Endodermal cell (in vitro differentiated cells): ENCODE results near the gene NOS1. TPM values are rescaled to one million over a fixed set of nuclear protein-coding genes. Genes with fewer than 3 reads are reported as not detected.

Experiments used
- DNase-seq: peaks from one replicate; pipeline ENCODE4 v3.0.0-alpha.2; 2017
- H3K27ac ChIP-seq: 2 replicates; pipeline ENCODE4 v1.5.1; 2013; ENCODE audit warnings: mild to moderate bottlenecking, low read depth, low read length, moderate library complexity
- H3K27me3 ChIP-seq: 2 replicates; pipeline ENCODE4 v1.6.1; 2013; ENCODE audit warnings: mild to moderate bottlenecking, low read length, moderate library complexity; ENCODE audit not compliant: insufficient read depth, control insufficient read depth, poor library complexity, severe bottlenecking
- H3K36me3 ChIP-seq: 2 replicates; pipeline ENCODE4 v1.7.0; 2013; ENCODE audit warnings: mild to moderate bottlenecking, low read length, moderate library complexity; ENCODE audit not compliant: control insufficient read depth, insufficient read depth
- H3K4me1 ChIP-seq: one replicate; pipeline ENCODE4 v1.7.0; 2013; ENCODE audit warnings: low read length; ENCODE audit not compliant: control insufficient read depth, insufficient read depth
- H3K4me3 ChIP-seq: 2 replicates; pipeline ENCODE4 v1.5.1; 2013; ENCODE audit warnings: mild to moderate bottlenecking, low read length, moderate library complexity
- H3K9ac ChIP-seq: 2 replicates; pipeline ENCODE4 v1.6.1; 2013; ENCODE audit warnings: mild to moderate bottlenecking, low read length, moderate library complexity; ENCODE audit not compliant: poor library complexity, severe bottlenecking; ENCODE audit errors: extremely low read depth
- H3K9me3 ChIP-seq: 2 replicates; pipeline ENCODE4 v1.6.1; 2013; ENCODE audit warnings: mild to moderate bottlenecking, low read length, moderate library complexity; ENCODE audit not compliant: control insufficient read depth
- H3K27ac Mint-ChIP-seq: 2 replicates; pipeline ENCODE4 v1.8.0; 2020; ENCODE audit warnings: mixed read lengths
- H3K27me3 Mint-ChIP-seq: 2 replicates; pipeline ENCODE4 v1.8.0; 2021; ENCODE audit warnings: mild to moderate bottlenecking, mixed read lengths; ENCODE audit not compliant: insufficient read depth
- H3K36me3 Mint-ChIP-seq: 2 replicates; pipeline ENCODE4 v1.8.0; 2020; ENCODE audit warnings: low read depth, mixed read lengths
- H3K4me1 Mint-ChIP-seq: 2 replicates; pipeline ENCODE4 v1.8.0; 2020; ENCODE audit warnings: mixed read lengths
- H3K4me3 Mint-ChIP-seq: 2 replicates; pipeline ENCODE4 v1.8.0; 2020; ENCODE audit warnings: mild to moderate bottlenecking, moderate library complexity, mixed read lengths
- H3K9me3 Mint-ChIP-seq: 2 replicates; pipeline ENCODE4 v1.8.0; 2020; ENCODE audit warnings: mild to moderate bottlenecking, mixed read lengths
- WGBS, 2 experiments: methylation state at CpG; one replicate each; pipeline versions ENCODE4 v1.1.5 to v1.1.7; 2013; ENCODE audit warnings: missing lambda C conversion rate in 2 of 2, mixed read lengths in 1 of 2; ENCODE audit not compliant: insufficient coverage in 1 of 2, insufficient read length in 1 of 2; 5-methylcytosine and 5-hydroxymethylcytosine counted together
- total RNA-seq, 2 donors: library from RNA; stranded (reverse); fragmentation: NEBNext Ultra II Directional in 1 of 2; extraction: Animal tissue kit (Norgen Biotek cat#: 25700) in 1 of 2; gene quantifications; 2 replicates in 1 of 2; 3 replicates in 1 of 2; pipeline ENCODE4 v1.2.1, GENCODE V29; 2021
- TF ChIP-seq, protein P1 (sequence below): fragments of 200-600 bp; sonication (generic); conservative IDR thresholded peaks from 2 replicates; pipeline ENCODE4 v1.5.0; 2021; ENCODE audit warnings: antibody characterized with exemption, mild to moderate bottlenecking

Gene NOS1
- total RNA-seq, 2 donors from 2014 or later = 0.33 to 0.88 TPM

DNA sequence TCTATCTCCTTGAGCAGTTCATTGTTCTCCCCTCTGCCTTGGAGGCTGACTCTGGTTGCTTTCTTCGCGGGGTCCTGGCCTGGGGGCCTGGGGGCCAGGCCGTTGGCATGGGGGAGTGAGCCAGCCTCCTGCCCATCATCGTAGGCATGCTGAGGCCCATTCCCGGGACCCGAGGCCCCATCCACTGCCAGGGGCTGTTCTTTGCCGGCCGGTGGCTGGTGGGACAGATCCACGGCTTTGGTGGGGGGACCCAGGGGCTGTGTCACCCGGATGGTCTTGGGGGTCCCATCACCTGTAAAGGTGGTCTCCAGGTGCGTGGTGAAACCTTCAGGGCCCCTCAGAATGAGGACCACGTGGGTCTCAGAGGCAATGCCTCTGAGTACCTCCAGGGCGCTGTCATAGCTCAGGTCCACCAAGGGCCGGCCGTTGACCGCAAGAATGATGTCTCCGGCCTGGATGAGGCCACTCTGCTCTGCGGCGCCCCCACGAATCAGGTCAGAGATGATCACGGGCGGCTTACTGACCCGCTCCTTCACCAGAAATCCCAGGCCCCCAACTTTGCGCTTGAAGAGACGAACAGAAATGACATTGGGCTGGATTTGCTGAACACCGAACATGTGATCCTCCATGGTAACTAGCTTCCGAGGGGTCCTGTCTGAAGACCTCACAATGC is 30.8 kb downstream of the NOS1 start:
- 90 to 95% methylated on average over 18 to 27 of the region's 27 CpGs for WGBS, 2 experiments
- no peaks in the 10 kb centered on the region for H3K27me3 ChIP-seq
- Mint-ChIP-seq H3K27ac (no peak overlapping the region), H3K27me3 (peaks cover 4% of the 10 kb centered on the region), H3K36me3 (no peaks in the 10 kb centered on the region), H3K9me3 (no peaks in the 10 kb centered on the region), H3K4me1 (peaks cover 2% of the 10 kb centered on the region), H3K4me3 (no peak overlapping the region)
- TF ChIP-seq, protein P1, sequence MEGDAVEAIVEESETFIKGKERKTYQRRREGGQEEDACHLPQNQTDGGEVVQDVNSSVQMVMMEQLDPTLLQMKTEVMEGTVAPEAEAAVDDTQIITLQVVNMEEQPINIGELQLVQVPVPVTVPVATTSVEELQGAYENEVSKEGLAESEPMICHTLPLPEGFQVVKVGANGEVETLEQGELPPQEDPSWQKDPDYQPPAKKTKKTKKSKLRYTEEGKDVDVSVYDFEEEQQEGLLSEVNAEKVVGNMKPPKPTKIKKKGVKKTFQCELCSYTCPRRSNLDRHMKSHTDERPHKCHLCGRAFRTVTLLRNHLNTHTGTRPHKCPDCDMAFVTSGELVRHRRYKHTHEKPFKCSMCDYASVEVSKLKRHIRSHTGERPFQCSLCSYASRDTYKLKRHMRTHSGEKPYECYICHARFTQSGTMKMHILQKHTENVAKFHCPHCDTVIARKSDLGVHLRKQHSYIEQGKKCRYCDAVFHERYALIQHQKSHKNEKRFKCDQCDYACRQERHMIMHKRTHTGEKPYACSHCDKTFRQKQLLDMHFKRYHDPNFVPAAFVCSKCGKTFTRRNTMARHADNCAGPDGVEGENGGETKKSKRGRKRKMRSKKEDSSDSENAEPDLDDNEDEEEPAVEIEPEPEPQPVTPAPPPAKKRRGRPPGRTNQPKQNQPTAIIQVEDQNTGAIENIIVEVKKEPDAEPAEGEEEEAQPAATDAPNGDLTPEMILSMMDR = peak; percentile 42
- peak; percentile 65 for DNase-seq
- H3K27ac ChIP-seq = no peak overlapping the region
- no peak overlapping the region for H3K4me3 ChIP-seq
- no peaks in the 10 kb centered on the region for H3K9me3 ChIP-seq
- H3K9ac ChIP-seq = no peak overlapping the region
- no peaks in the 10 kb centered on the region for H3K36me3 ChIP-seq
- H3K4me1 ChIP-seq = no peaks in the 10 kb centered on the region

DNA sequence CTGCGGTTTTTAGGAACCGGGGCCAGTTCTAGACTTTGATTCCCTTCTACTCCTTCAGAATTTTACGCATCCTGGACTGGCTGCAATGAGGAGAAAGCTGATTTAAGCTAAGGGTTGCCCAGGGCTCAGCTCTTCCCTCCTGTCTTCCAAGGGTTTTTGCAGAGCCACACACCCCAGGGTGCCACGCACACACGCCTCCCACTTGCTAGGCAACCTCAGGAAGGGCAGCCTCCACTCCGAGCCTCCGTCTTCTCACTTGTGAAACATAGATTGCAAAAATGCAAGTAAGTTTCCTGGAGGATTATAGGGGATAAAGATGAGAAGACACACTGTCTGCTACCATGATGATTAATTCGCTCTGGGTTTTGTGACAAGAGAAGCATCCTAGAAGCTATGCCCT is 31.7 kb downstream of the NOS1 start:
- Mint-ChIP-seq H3K27me3 (peaks cover 4% of the 10 kb centered on the region), H3K27ac (no peak overlapping the region), H3K4me3 (no peak overlapping the region), H3K4me1 (peaks cover 2% of the 10 kb centered on the region), H3K36me3 (no peaks in the 10 kb centered on the region), H3K9me3 (no peaks in the 10 kb centered on the region)
- Histone ChIP-seq H3K9me3 (no peaks in the 10 kb centered on the region), H3K27me3 (no peaks in the 10 kb centered on the region), H3K27ac (no peak overlapping the region), H3K4me3 (no peak overlapping the region), H3K4me1 (no peaks in the 10 kb centered on the region), H3K36me3 (no peaks in the 10 kb centered on the region), H3K9ac (no peak overlapping the region)
- WGBS, 2 experiments = 94 to 97% methylated on average over 6 to 8 of the region's 8 CpGs
- DNase-seq = no peak
- TF ChIP-seq, protein P1 = no peak

DNA sequence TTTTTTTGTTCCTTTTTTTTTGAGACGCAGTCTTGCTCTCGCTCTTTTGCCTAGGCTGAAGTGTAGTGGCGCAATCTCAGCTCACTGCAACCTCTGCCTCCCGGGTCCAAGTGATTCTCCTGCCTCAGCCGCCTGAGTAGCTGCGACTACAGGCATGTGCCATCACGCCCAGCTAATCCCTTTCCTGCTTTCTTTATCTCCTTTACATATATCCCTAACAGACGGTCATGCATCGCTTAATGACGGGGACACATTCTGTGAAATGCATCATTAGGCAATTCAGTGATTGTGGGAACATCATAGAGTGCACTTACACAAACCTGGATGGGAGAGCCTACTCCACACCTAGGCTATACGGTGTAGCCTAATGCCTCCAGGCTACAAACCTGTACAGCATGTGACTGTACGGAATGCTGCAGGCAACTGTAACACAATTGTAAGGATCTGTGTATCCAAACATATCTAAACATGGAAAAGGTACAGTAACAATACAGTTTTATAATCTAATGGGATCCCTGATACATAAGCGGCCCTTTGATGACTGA is 32.8 kb downstream of the NOS1 start:
- Mint-ChIP-seq H3K9me3 (no peaks in the 10 kb centered on the region), H3K4me3 (no peak overlapping the region), H3K36me3 (no peaks in the 10 kb centered on the region), H3K27ac (no peak overlapping the region), H3K4me1 (no peaks in the 10 kb centered on the region), H3K27me3 (peaks cover 1% of the 10 kb centered on the region)
- Histone ChIP-seq H3K4me3 (no peak overlapping the region), H3K4me1 (no peaks in the 10 kb centered on the region), H3K9ac (no peak overlapping the region), H3K27me3 (no peaks in the 10 kb centered on the region), H3K9me3 (no peaks in the 10 kb centered on the region), H3K27ac (no peak overlapping the region), H3K36me3 (no peaks in the 10 kb centered on the region)
- TF ChIP-seq, protein P1 = no peak
- no peak for DNase-seq
- WGBS, 2 experiments = 86 to 89% methylated on average over 13 of the region's 13 CpGs
